ENCODE data around the gene HAO2.

The HAO2 gene

DNA sequence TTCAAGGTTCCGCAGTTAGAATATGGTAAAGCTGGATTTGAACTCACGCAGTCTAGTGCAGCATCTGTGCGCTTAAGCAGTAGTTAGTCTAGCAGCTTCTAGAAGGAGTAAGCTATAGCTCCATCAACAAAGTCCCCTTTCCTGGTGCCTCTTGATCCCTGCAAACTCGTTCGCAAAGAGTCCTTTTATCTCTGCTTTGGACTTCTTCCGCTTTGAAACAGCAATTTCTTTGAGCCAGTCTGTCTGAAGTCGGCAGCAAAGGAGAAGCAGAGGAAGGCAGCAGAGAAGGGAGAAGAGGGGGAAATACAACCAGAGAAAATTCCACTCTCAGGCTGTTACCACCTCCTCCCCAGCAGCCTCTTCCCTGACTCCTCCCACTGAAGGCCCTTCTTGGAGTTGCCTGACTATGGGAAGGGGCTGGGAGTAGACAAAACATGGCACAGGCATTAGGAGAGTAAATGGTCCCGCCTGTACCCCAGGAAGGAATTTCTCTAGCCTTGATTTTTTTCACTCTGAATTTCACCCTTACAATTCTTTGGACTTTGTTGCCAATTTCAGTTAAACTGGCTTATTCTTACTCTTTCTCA lies 72.2 kb downstream of the HAO2 start:
- no peak for DNase-seq

DNA sequence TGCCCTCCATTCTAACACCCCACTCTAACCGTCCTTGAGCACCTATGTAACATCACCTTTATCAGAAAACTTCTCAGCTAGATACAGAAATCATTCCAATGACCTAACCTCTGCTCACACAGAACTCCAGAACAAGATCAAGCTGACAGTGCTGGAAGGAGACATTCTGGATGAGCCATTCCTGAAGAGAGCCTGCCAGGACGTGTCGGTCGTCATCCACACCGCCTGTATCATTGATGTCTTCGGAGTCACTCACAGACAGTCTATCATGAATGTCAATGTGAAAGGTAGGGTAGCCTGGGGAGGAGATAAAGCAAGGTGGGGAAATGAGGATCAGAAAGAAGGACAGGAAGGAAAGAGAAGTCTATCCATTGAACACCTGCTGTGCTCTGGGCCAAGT lies 74.2 kb downstream of the HAO2 start:
- no peak for DNase-seq
